Astrocyte of the spinal cord (primary cell): ENCODE measurements around the gene VMO1.
"Not testable (repeated sequence)": the region's sequence is repeated elsewhere in the genome, so short reads cannot be mapped to it uniquely, and the experiment has no call there.

Source experiments
- DNase-seq: peaks from one replicate; pipeline ENCODE4 v3.0.0; 2011; ENCODE audit warnings: low read depth, low spot score
- H3K4me3 ChIP-seq: 2 replicates; pipeline ENCODE4 v1.5.1; 2011; ENCODE audit warnings: low read depth, mild to moderate bottlenecking, low read length, moderate library complexity
- in situ Hi-C: cut with HindIII; loops from 2 replicates; pipeline ENCODE4 v1.10.0; 2017; ENCODE audit warnings: low sequenced_read_pairs
- TF ChIP-seq, protein P1 (sequence below): IDR thresholded peaks from 2 replicates; pipeline ENCODE4 v1.5.1; 2012; ENCODE audit warnings: low read depth, mild to moderate bottlenecking, low read length, inconsistent platforms

Gene VMO1

DNA sequence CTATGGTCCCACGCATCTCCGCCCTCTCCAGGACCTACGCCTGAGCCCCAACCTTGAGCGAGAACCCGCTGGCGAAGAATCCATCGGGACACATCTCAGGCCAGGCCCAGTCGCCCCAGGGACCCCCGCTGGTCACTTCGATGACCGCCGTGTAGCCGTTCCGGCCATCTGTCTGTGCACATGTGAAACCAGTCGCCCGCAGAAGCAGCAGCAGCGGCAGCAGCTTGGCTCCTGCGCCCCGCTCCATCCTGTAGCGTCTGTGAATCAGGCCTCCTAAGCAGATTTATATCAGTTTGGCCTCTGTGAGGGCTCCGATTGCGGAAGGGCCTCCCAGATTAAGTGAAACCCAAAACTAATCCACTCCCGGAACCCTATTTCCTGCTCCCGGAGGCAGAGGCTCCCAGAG, at the start of gene VMO1:
VMO1 (minus strand) TSS at position 259 of the 406 bp plus-strand sequence; CDS start at position 247, 12 bp downstream.
- H3K4me3 ChIP-seq, result no peak within 1 kb of the TSS
- DNase-seq, result no peak
- TF ChIP-seq, protein P1, sequence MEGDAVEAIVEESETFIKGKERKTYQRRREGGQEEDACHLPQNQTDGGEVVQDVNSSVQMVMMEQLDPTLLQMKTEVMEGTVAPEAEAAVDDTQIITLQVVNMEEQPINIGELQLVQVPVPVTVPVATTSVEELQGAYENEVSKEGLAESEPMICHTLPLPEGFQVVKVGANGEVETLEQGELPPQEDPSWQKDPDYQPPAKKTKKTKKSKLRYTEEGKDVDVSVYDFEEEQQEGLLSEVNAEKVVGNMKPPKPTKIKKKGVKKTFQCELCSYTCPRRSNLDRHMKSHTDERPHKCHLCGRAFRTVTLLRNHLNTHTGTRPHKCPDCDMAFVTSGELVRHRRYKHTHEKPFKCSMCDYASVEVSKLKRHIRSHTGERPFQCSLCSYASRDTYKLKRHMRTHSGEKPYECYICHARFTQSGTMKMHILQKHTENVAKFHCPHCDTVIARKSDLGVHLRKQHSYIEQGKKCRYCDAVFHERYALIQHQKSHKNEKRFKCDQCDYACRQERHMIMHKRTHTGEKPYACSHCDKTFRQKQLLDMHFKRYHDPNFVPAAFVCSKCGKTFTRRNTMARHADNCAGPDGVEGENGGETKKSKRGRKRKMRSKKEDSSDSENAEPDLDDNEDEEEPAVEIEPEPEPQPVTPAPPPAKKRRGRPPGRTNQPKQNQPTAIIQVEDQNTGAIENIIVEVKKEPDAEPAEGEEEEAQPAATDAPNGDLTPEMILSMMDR, result no peak
- in situ Hi-C loops, result no loop called here

DNA sequence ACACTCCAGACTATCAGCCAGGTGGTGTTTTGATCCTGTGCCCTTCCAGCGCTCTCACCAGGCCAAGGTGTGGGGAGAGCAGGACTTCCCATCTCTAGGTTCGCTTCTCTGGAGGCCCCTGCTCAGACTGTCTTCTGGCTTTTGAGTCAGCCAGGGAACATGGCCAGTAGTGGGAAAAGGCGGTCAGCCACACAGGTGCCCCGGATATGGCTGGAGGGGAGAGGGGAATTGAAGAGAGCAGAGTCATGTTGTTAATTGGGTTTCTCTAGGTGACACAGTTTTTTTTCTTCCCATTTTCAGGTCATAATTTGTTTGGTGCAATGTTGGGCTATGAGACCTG, 48.5 kb upstream of the VMO1 start:
- TF ChIP-seq, protein P1, result no peak
- H3K4me3 ChIP-seq, result peak overlapping the region; percentile 83
- DNase-seq, result no peak
- in situ Hi-C loops, result no loop called here

DNA sequence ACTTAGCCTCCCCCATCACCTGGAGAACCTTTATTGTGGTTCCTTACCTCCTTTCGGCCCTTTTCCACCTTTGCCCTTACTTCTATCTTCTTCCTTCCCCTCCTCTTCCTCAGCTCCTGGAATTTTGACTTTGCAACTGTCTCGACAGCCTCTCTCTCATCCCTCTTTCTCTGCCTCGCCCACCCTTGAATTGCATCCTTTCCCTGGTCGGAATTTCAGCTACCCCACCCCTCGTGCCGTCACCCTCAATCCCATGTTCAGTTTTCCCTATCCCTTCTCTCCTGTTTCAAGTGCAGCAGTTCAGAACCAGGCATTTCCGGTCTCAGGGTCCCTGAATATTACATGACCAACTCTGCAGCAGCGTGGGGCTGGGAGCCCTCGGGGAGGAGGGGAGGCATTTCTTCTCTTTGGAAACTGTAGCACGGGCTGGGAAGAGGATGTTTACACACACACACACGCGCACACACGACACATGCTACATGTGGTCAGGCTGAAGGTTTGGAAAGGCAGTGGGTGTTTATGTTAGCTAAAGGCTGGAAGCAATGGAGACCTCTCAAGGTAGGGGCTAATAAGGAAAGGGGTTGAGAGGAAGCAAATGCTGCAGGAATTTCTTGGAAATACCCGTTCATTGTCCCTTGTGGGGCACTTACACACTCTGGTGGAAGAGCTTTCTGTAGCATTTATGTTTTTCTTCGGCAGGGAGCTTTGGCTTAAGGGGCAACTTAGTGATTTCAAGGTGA, 47.9 kb upstream of the VMO1 start:
- peak overlapping the region; percentile 83 for H3K4me3 ChIP-seq
- TF ChIP-seq, protein P1, result no peak
- in situ Hi-C loops, result no loop called here
- DNase-seq, result peak; percentile 16

DNA sequence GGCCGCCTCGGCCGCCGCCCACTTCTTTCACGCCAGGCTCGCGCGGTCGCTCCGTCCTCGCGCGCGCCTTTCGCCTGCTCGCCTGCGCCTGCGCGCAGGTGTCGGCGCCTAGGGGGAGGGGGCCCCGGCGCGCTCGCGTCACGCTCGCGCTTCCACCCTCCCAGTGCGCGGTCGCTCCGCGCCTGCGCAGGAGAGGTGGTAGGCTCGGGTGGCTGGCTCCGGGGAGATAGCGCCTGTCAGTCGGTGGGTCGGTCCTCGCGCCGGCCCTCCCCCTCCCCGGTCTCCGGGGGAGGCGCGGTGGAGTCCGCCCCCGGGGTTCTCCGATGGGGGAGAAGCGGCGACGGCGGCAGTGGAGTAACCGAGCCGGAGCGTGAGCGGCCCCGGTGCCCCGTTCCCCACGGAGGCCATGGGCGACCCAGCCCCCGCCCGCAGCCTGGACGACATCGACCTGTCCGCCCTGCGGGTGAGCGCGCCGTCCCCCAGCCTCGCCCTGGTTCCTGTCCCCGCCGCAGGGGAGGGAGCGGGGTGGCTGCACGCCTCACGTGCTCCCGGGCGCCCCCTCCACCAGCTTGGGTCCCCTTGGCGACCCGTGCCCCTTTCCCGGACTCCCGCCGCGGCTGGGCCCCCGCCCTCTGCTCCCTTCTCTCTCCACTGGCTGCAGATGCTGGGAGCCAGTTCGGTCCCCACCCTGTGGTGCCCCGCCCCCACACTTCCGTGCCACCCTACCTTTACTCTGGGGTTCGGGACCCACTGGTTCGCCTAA, 47.2 kb upstream of the VMO1 start, which contains the start of gene MINK1:
MINK1 (plus strand) TSS at position 163 of the 763 bp plus-strand sequence; CDS start at position 407, 244 bp downstream.
- H3K4me3 ChIP-seq, result peak within 1 kb of the TSS; percentile 83
- DNase-seq, result peak; percentile 95
- TF ChIP-seq, protein P1, result no peak
- in situ Hi-C loops, result no loop called here

- DNase-seq, in situ Hi-C loops: not testable (repeated sequence)
- H3K4me3 ChIP-seq, result peak overlapping the region; percentile 83
Measured at GRCh38 chr17:4832829-4833177, 46.6 kb upstream of the VMO1 start.

- TF ChIP-seq, protein P1, result no peak
- in situ Hi-C loops, result no loop called here
- no peak for DNase-seq
- H3K4me3 ChIP-seq, result no peak overlapping the region
Measured at GRCh38 chr17:4827399-4827798, 41.2 kb upstream of the VMO1 start.
